Measurements from ENCODE around the gene FAM13C.

GRCh38 chr10:59214160-59214559 lies 148.2 kb downstream of the FAM13C start:
- no peak for TF ChIP-seq CTCF (IDR thresholded peaks at IDR 0.05; ENCODE audit: low read length)
- no peak for TF ChIP-seq EZH2 (optimal IDR thresholded peaks at IDR 0.05; ENCODE audit: low read depth, low read length)
- no peak for TF ChIP-seq EZH2phosphoT487 (IDR thresholded peaks at IDR 0.05; ENCODE audit: low read length)

Data from MM.1S (cell line).